Measurements from ENCODE around the gene ZNF668.
A peak's percentile ranks its signal among the peaks of the same experiment; 100 is the strongest.

ZNF668 gene

GRCh38 chr16:31080756-31081419, 6.8 kb upstream of the ZNF668 start:
- H3K4me3 ChIP-seq: no peak overlapping the region
- no peaks in the 10 kb centered on the region for H3K27me3 ChIP-seq
- H3K4me1 ChIP-seq: peaks cover 4 to 60% (median 31%) of the 10 kb centered on the region in 10 experiments
- H3K36me3 ChIP-seq: peaks cover 86 to 100% (median 97%) of the 10 kb centered on the region in 11 experiments
- peak overlapping the region in 3 of 11 experiments; percentile 12 to 45 (median 29); a peak in 3 of 22 replicates for H3K9ac ChIP-seq
- H3K9me3 ChIP-seq (replicated peaks in 1 of 11): no peaks in the 10 kb centered on the region
- peaks cover 72 to 100% (median 97%) of the 10 kb centered on the region in 11 experiments for H4K20me1 ChIP-seq
- TF ChIP-seq Cebpa-rat (IDR thresholded peaks at IDR 0.05): no peak
- H3K4me2 ChIP-seq: peak overlapping the region in 4 of 11 experiments; percentile 41 to 82 (median 48); a peak in 6 of 22 replicates
- no peak overlapping the region for H3K27ac ChIP-seq

GRCh38 chr16:31080035-31080629, 6.1 kb upstream of the ZNF668 start:
- peaks cover 11 to 67% (median 39%) of the 10 kb centered on the region in 10 experiments for H3K4me1 ChIP-seq
- H3K27me3 ChIP-seq: no peaks in the 10 kb centered on the region
- no peak overlapping the region for H3K27ac ChIP-seq
- peak overlapping the region in 2 of 11 experiments; percentile 12 to 14; a peak in 1 of 22 replicates for H3K9ac ChIP-seq
- H3K4me2 ChIP-seq: no peak overlapping the region; a peak in 1 of 22 replicates
- H4K20me1 ChIP-seq: peaks cover 71 to 98% (median 95%) of the 10 kb centered on the region in 11 experiments
- H3K36me3 ChIP-seq: peaks cover 87 to 96% (median 89%) of the 10 kb centered on the region in 11 experiments
- no peak for TF ChIP-seq Cebpa-rat (IDR thresholded peaks at IDR 0.05)
- H3K9me3 ChIP-seq (replicated peaks in 1 of 11): no peaks in the 10 kb centered on the region
- no peak overlapping the region for H3K4me3 ChIP-seq

- peak overlapping the region in 4 of 11 experiments; percentile 14 to 37 (median 29); a peak in 4 of 22 replicates for H3K9ac ChIP-seq
- peaks cover 80 to 90% (median 82%) of the 10 kb centered on the region in 11 experiments for H3K36me3 ChIP-seq
- H3K9me3 ChIP-seq (replicated peaks in 1 of 11): no peaks in the 10 kb centered on the region
- no peak overlapping the region for H3K27ac ChIP-seq
- TF ChIP-seq Cebpa-rat (IDR thresholded peaks at IDR 0.05): no peak
- H3K4me2 ChIP-seq: 0 out of 22 replicates have a peak overlapping the region, but pooled peaks of 3 of the 11 experiments have one; percentile 6 to 20 (median 9)
- peaks cover 64 to 96% (median 88%) of the 10 kb centered on the region in 11 experiments for H4K20me1 ChIP-seq
- H3K4me3 ChIP-seq: no peak overlapping the region
- peaks cover 14 to 69% (median 42%) of the 10 kb centered on the region in 10 experiments for H3K4me1 ChIP-seq
- H3K27me3 ChIP-seq: no peaks in the 10 kb centered on the region
These were observed 5.4 kb upstream of the ZNF668 start for GRCh38 chr16:31079342-31079944.

- TF ChIP-seq Cebpa-rat (IDR thresholded peaks at IDR 0.05): no peak
- H3K27ac ChIP-seq: no peak overlapping the region
- H3K27me3 ChIP-seq: no peaks in the 10 kb centered on the region
- peaks cover 14 to 69% (median 42%) of the 10 kb centered on the region in 10 experiments for H3K4me1 ChIP-seq
- no peaks in the 10 kb centered on the region for H3K9me3 ChIP-seq (replicated peaks in 1 of 11)
- H3K4me2 ChIP-seq: peak overlapping the region in 4 of 11 experiments; percentile 6 to 20 (median 8); a peak in 2 of 22 replicates
- no peak overlapping the region for H3K4me3 ChIP-seq
- H4K20me1 ChIP-seq: peaks cover 61 to 89% (median 81%) of the 10 kb centered on the region in 11 experiments
- H3K36me3 ChIP-seq: peaks cover 73 to 83% (median 76%) of the 10 kb centered on the region in 11 experiments
- peak overlapping the region in 6 of 11 experiments; percentile 6 to 37 (median 20); a peak in 5 of 22 replicates for H3K9ac ChIP-seq
These were observed 4.7 kb upstream of the ZNF668 start for GRCh38 chr16:31078597-31079341.

- Histone ChIP-seq H3K4me3 (no peak overlapping the region), H3K4me1 (peaks cover 14 to 65% (median 42%) of the 10 kb centered on the region in 10 experiments), H3K4me2 (no peak overlapping the region; a peak in 1 of 22 replicates), H3K9me3 (replicated peaks in 1 of 11) (no peaks in the 10 kb centered on the region), H3K27me3 (no peaks in the 10 kb centered on the region), H3K36me3 (peaks cover 65 to 73% (median 68%) of the 10 kb centered on the region in 11 experiments), H3K9ac (peak overlapping the region in 5 of 11 experiments; percentile 8 to 97 (median 14); a peak in 3 of 22 replicates), H3K27ac (no peak overlapping the region), H4K20me1 (peaks cover 60 to 81% (median 72%) of the 10 kb centered on the region in 11 experiments)
- TF ChIP-seq Cebpa-rat (IDR thresholded peaks at IDR 0.05): no peak
These were observed 3.8 kb upstream of the ZNF668 start for GRCh38 chr16:31077592-31078396.

GRCh38 chr16:31077024-31077423, 3.0 kb upstream of the ZNF668 start:
- H3K4me3 ChIP-seq: no peak overlapping the region
- no peak overlapping the region for H3K27ac ChIP-seq
- H3K27me3 ChIP-seq: no peaks in the 10 kb centered on the region
- no peak overlapping the region for H3K4me2 ChIP-seq
- TF ChIP-seq Cebpa-rat (IDR thresholded peaks at IDR 0.05): no peak
- H3K9me3 ChIP-seq (replicated peaks in 1 of 11): no peaks in the 10 kb centered on the region
- H3K9ac ChIP-seq: 0 out of 22 replicates have a peak overlapping the region, but pooled peaks of 3 of the 11 experiments have one; percentile 24 to 98 (median 97)
- peaks cover 59 to 65% (median 60%) of the 10 kb centered on the region in 11 experiments for H3K36me3 ChIP-seq
- H3K4me1 ChIP-seq: peaks cover 18 to 62% (median 42%) of the 10 kb centered on the region in 10 experiments
- H4K20me1 ChIP-seq: peaks cover 52 to 77% (median 64%) of the 10 kb centered on the region in 11 experiments

- H3K4me1 ChIP-seq: peaks cover 25 to 62% (median 44%) of the 10 kb centered on the region in 10 experiments
- TF ChIP-seq Cebpa-rat (IDR thresholded peaks at IDR 0.05): no peak
- H3K4me2 ChIP-seq: peak overlapping the region in 10 of 11 experiments; percentile 76 to 95 (median 89); a peak in 13 of 22 replicates
- peaks cover 45 to 77% (median 62%) of the 10 kb centered on the region in 11 experiments; a peak in 21 of 22 replicates for H4K20me1 ChIP-seq
- H3K27ac ChIP-seq: no peak overlapping the region
- H3K36me3 ChIP-seq: peaks cover 53 to 63% (median 56%) of the 10 kb centered on the region in 11 experiments
- H3K9me3 ChIP-seq (replicated peaks in 1 of 11): no peaks in the 10 kb centered on the region
- H3K9ac ChIP-seq: peak overlapping the region in 9 of 11 experiments; percentile 9 to 98 (median 94); a peak in 8 of 22 replicates
- no peaks in the 10 kb centered on the region for H3K27me3 ChIP-seq
- H3K4me3 ChIP-seq: no peak overlapping the region; a peak in 1 of 20 replicates
These were observed 2.3 kb upstream of the ZNF668 start for GRCh38 chr16:31076319-31076718.
